Colonic mucosa (tissue), 4 donors: ENCODE results near the gene WDHD1. TPM values are rescaled to one million over a fixed set of nuclear protein-coding genes. Genes with fewer than 3 reads are reported as not detected.
A peak's percentile ranks its signal among the peaks of the same experiment; 100 is the strongest.

Experiments used
- DNase-seq: peaks from one replicate; pipeline ENCODE4 v3.0.0-alpha.2; 2020
- H3K27ac ChIP-seq: fragments of 200-600 bp; one replicate; pipeline ENCODE4 v1.8.0; 2021
- H3K27me3 ChIP-seq: fragments of 200-600 bp; one replicate; pipeline ENCODE4 v1.8.0; 2021
- H3K36me3 ChIP-seq: fragments of 200-600 bp; one replicate; pipeline ENCODE4 v1.8.0; 2021
- H3K4me1 ChIP-seq: fragments of 200-600 bp; one replicate; pipeline ENCODE4 v1.8.0; 2021; ENCODE audit warnings: mild to moderate bottlenecking
- H3K4me3 ChIP-seq: fragments of 200-600 bp; one replicate; pipeline ENCODE4 v1.8.0; 2021
- H3K9ac ChIP-seq, 2 donors: one replicate each; pipeline ENCODE4 v1.7.0; 2013; ENCODE audit warnings: control low read depth in 2 of 2, low read depth in 2 of 2, low read length in 2 of 2
- H3K9me3 ChIP-seq: fragments of 200-600 bp; one replicate; pipeline ENCODE4 v1.8.0; 2021
- CTCF ChIP-seq: fragments of 200-600 bp; IDR thresholded peaks from one replicate; pipeline ENCODE4 v1.8.0; 2022; ENCODE audit warnings: antibody characterized with exemption, mild to moderate bottlenecking
- intact Hi-C: fragments of 100-400 bp; cut with DNase I; formaldehyde crosslinking; loops from one replicate; pipeline ENCODE4 v1.14.1; 2022
- total RNA-seq, 2 donors: library from RNA; stranded (reverse); fragmentation: NEBNext Ultra II Directional in 1 of 2; extraction: Animal tissue kit (Norgen Biotek cat#: 25700) in 1 of 2; gene quantifications; one replicate each; pipeline ENCODE4 v1.2.1, GENCODE V29; 2021
- donor health status: healthy.
- donor health status: DM: no; HTN: no; CAD: no.
- donor health status: DM: no; HTN: no; CAD: no.

WDHD1 gene
- total RNA-seq, 2 donors from 2014 or later = 5.8 to 22.6 TPM

- Histone ChIP-seq H3K4me1 (peaks cover 15% of the 10 kb centered on the region), H3K27ac (peak overlapping the region; percentile 98), H3K4me3 (peak overlapping the region; percentile 87), H3K27me3 (no peaks in the 10 kb centered on the region), H3K9ac (peak overlapping the region; percentile 97 to 100), H3K36me3 (no peaks in the 10 kb centered on the region), H3K9me3 (no peaks in the 10 kb centered on the region)
- intact Hi-C loops = loop anchor here (5.0 kb wide), 1 partner anchor 35 kb away; no protein-coding TSS in a partner anchor
- no peak for DNase-seq
- no peak for TF ChIP-seq CTCF
Measured at GRCh38 chr14:55052269-55052930, 25.5 kb upstream of the WDHD1 start.

DNA sequence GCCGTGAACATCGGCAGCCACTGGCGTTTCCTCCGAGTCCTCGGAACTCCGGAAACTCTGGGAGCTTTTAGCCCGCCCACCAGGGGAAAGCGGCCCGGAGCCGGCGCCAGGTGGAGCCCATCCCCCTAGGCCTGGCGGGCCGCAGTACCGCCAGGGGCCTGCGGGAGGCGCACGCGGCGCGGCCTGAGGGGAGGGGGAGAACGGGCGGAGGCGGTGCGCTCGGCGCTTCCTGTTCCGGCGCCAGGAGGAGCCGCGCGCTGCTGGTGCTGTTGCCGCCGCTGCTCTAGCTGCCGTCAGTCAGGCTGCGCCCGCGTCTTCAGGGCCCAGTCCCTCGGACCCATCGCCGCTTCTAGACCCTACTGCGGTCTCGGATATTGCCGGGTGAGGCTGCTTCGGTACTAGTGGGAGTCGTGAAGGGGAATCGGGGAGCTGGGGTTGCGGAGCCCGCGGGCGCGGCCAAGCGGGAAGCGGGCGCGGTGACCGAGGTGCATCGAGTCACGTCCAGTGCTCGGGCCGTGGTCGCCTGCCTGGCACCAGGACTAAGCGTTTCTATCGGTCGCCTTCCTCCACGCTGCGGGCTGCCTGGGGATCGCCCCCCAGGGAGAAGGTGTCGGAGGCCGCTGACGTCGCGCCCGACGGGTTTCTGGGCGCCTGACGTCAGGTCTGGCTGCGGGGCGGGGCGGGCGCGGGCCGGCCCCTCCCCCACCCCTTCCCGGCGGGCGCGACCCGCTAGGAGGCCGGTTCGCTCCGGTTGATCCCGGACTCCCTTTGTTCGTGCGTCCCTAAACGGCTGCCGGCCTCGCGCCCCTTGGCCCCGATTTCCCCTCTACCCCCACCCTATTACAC, 24.7 kb upstream of the WDHD1 start, which contains the start of gene MAPK1IP1L:
Gene MAPK1IP1L, plus strand, starts transcription at position 225 of the 846 bp plus-strand sequence. CDS start 10,037 bp downstream, outside the sequence.
- Histone ChIP-seq H3K27me3 (no peaks in the 10 kb centered on the region), H3K4me3 (peak within 1 kb of the TSS; percentile 87), H3K27ac (peak within 1 kb of the TSS; percentile 98), H3K9me3 (no peaks in the 10 kb centered on the region), H3K4me1 (peaks cover 15% of the 10 kb centered on the region), H3K9ac (peak within 1 kb of the TSS; percentile 97 to 100), H3K36me3 (no peaks in the 10 kb centered on the region)
- peak; percentile 92 for DNase-seq
- TF ChIP-seq CTCF = peak; percentile 100
- intact Hi-C loops = loop anchor here (5.0 kb wide), 1 partner anchor 36 kb away; no protein-coding TSS in a partner anchor

GRCh38 chr14:55051165-55051422, 24.2 kb upstream of the WDHD1 start:
- intact Hi-C loops = loop anchor here (5.0 kb wide), 1 partner anchor 36 kb away; no protein-coding TSS in a partner anchor
- peaks cover 15% of the 10 kb centered on the region for H3K4me1 ChIP-seq
- H3K9me3 ChIP-seq = no peaks in the 10 kb centered on the region
- DNase-seq = no peak
- H3K36me3 ChIP-seq = no peaks in the 10 kb centered on the region
- H3K27ac ChIP-seq = peak overlapping the region; percentile 98
- peak overlapping the region; percentile 87 for H3K4me3 ChIP-seq
- H3K9ac ChIP-seq = peak overlapping the region; percentile 70 to 75
- H3K27me3 ChIP-seq = no peaks in the 10 kb centered on the region
- no peak for TF ChIP-seq CTCF

GRCh38 chr14:55048900-55049436, 22.1 kb upstream of the WDHD1 start:
- H3K27ac ChIP-seq = peak overlapping the region; percentile 10
- no peak for DNase-seq
- no peaks in the 10 kb centered on the region for H3K9me3 ChIP-seq
- H3K27me3 ChIP-seq = no peaks in the 10 kb centered on the region
- intact Hi-C loops = no loop called here
- no peak for TF ChIP-seq CTCF
- no peaks in the 10 kb centered on the region for H3K36me3 ChIP-seq
- no peak overlapping the region for H3K4me3 ChIP-seq
- no peak overlapping the region for H3K9ac ChIP-seq
- H3K4me1 ChIP-seq = peaks cover 15% of the 10 kb centered on the region

DNA sequence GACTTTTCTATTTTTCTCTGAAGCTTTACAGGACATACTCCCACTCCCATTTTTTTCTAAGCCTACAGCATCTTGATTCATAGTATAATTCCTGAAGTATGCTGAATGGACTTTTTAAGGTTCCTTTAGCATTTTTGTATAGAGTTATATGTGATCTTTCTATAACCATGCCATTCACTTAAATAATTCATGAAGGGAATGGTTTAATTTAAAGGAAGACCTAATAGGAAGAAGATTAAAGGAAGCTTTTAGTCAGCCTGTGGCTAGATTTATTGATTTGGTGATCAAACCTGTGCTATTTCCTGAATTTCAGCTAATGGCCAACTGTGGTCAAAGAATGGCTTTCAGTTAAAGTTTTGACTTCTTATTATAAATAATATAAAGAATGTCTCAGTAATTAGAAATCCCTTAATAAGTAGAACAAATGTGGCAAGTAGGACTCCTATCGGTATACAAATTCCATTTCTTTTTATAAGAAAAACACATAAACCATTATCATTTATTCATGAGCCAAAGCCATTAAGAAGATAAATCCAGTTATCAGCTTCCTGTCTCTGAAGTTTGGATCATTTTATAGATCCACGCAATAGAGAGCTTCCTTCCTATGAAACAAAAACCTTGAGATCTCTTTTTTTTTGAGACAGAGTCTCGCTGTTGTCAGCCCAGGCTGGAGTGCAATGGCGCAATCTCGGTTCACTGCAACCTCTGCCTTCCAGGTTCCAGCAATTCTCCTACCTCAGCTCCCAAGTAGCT, 20.6 kb upstream of the WDHD1 start:
- Histone ChIP-seq H3K36me3 (no peaks in the 10 kb centered on the region), H3K4me3 (no peak overlapping the region), H3K9me3 (no peaks in the 10 kb centered on the region), H3K9ac (no peak overlapping the region), H3K27ac (no peak overlapping the region), H3K4me1 (peaks cover under 1% of the 10 kb centered on the region), H3K27me3 (no peaks in the 10 kb centered on the region)
- no peak for DNase-seq
- no peak for TF ChIP-seq CTCF
- intact Hi-C loops = no loop called here
